CD4-positive, alpha-beta T cell treated with Interleukin-10 for 1 hour (primary cell): ENCODE data around the gene ZNF70.
A peak's percentile ranks its signal among the peaks of the same experiment; 100 is the strongest.
"Not testable (repeated sequence)": the region's sequence is repeated elsewhere in the genome, so short reads cannot be mapped to it uniquely, and the experiment has no call there.

Source experiments
- DNase-seq: peaks from one replicate; pipeline ENCODE4 v3.0.0-alpha.2; 2020

Gene ZNF70

GRCh38 chr22:23754980-23755636 is 4.2 kb upstream of the ZNF70 start:
- DNase-seq, result no peak

- DNase-seq, result no peak
Observed at GRCh38 chr22:23754220-23754919, 3.5 kb upstream of the ZNF70 start, which contains the start of gene VPREB3. TSS of gene VPREB3 (minus strand) at chr22:23754425. CDS start at chr22:23754363, 62 bp downstream.

GRCh38 chr22:23753385-23753784 is 2.5 kb upstream of the ZNF70 start:
- no peak for DNase-seq

- DNase-seq, result no peak
Observed at GRCh38 chr22:23752750-23753149, 1.8 kb upstream of the ZNF70 start.

- no peak for DNase-seq
Observed at GRCh38 chr22:23752090-23752691, 1.3 kb upstream of the ZNF70 start.

- no peak for DNase-seq
Observed at GRCh38 chr22:23751441-23751996, 607 bp upstream of the ZNF70 start.

GRCh38 chr22:23750367-23750713 is 572 bp downstream of the ZNF70 start:
- DNase-seq, result no peak

- no peak for DNase-seq
Observed at GRCh38 chr22:23749841-23750301, 1.0 kb downstream of the ZNF70 start.

- no peak for DNase-seq
Observed at GRCh38 chr22:23745791-23746190, 5.1 kb downstream of the ZNF70 start.

- no peak for DNase-seq
Observed at GRCh38 chr22:23744485-23744884, 6.4 kb downstream of the ZNF70 start.

GRCh38 chr22:23744001-23744400 is 6.9 kb downstream of the ZNF70 start:
- no peak for DNase-seq

GRCh38 chr22:23743303-23743705 is 7.6 kb downstream of the ZNF70 start:
- no peak for DNase-seq

- no peak for DNase-seq
Observed at GRCh38 chr22:23742505-23743264, 8.2 kb downstream of the ZNF70 start.

- no peak for DNase-seq
Observed at GRCh38 chr22:23737696-23738095, 13.2 kb downstream of the ZNF70 start.

- not testable (repeated sequence) for DNase-seq
Observed at GRCh38 chr22:23728108-23728507, 22.8 kb downstream of the ZNF70 start.

- no peak for DNase-seq
Observed at GRCh38 chr22:23722724-23723123, 28.2 kb downstream of the ZNF70 start.

- DNase-seq, result no peak
Observed at GRCh38 chr22:23722160-23722559, 28.8 kb downstream of the ZNF70 start.

- DNase-seq, result no peak
Observed at GRCh38 chr22:23720855-23721254, 30.1 kb downstream of the ZNF70 start.

GRCh38 chr22:23718371-23719165 is 32.3 kb downstream of the ZNF70 start:
- DNase-seq, result no peak

- DNase-seq, result peak; percentile 85
Observed at GRCh38 chr22:23716811-23717801, 33.8 kb downstream of the ZNF70 start.
